Measurements from ENCODE around the gene GFRA3.

DNA sequence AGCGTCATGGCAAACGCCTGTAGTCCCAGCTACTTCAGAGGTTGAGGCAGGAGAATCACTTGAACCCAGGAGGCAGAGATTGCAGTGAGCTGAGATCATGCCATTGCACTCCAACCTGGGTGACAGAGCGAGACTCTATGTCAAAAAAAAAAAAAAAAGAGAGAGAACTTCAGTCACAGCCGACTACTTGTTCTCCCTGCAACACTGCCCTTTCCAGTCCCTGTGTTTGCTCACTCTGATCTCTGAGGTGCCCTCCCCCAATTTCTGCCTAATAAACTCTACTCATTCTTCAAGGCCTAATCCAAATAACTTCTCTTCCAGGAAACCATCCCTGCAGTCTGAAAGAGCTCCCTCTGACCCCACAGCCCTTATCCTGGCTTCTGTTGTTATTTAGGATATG lies 28.1 kb downstream of the GFRA3 start:
- TF ChIP-seq, protein P1, sequence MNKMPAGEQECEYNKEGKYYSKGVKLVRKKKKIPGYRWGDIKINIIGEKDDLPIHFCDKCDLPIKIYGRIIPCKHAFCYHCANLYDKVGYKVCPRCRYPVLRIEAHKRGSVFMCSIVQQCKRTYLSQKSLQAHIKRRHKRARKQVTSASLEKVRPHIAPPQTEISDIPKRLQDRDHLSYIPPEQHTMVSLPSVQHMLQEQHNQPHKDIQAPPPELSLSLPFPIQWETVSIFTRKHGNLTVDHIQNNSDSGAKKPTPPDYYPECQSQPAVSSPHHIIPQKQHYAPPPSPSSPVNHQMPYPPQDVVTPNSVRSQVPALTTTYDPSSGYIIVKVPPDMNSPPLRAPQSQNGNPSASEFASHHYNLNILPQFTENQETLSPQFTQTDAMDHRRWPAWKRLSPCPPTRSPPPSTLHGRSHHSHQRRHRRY (tag by site-specific recombination; IDR thresholded peaks at IDR 0.05), result no peak
- TF ChIP-seq ZBTB7A (tag by site-specific recombination; IDR thresholded peaks at IDR 0.05; ENCODE audit: low read depth), result no peak
- TF ChIP-seq, protein P2, sequence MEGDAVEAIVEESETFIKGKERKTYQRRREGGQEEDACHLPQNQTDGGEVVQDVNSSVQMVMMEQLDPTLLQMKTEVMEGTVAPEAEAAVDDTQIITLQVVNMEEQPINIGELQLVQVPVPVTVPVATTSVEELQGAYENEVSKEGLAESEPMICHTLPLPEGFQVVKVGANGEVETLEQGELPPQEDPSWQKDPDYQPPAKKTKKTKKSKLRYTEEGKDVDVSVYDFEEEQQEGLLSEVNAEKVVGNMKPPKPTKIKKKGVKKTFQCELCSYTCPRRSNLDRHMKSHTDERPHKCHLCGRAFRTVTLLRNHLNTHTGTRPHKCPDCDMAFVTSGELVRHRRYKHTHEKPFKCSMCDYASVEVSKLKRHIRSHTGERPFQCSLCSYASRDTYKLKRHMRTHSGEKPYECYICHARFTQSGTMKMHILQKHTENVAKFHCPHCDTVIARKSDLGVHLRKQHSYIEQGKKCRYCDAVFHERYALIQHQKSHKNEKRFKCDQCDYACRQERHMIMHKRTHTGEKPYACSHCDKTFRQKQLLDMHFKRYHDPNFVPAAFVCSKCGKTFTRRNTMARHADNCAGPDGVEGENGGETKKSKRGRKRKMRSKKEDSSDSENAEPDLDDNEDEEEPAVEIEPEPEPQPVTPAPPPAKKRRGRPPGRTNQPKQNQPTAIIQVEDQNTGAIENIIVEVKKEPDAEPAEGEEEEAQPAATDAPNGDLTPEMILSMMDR (tag by site-specific recombination; IDR thresholded peaks at IDR 0.05), result no peak
- TF ChIP-seq ZNF2 (tag by site-specific recombination; IDR thresholded peaks at IDR 0.05), result no peak
- TF ChIP-seq OSR2 (tag by site-specific recombination; IDR thresholded peaks at IDR 0.05), result no peak
- no peak for TF ChIP-seq ZNF121 (tag by site-specific recombination; IDR thresholded peaks at IDR 0.05)
- TF ChIP-seq ZIC2 (tag by site-specific recombination; IDR thresholded peaks at IDR 0.05), result no peak
- no peak for TF ChIP-seq ZFP37 (tag by site-specific recombination; IDR thresholded peaks at IDR 0.05)
- no peak for TF ChIP-seq ZBTB21 (tag by site-specific recombination; IDR thresholded peaks at IDR 0.05)
- TF ChIP-seq ZNF292 (tag by site-specific recombination; IDR thresholded peaks at IDR 0.05; ENCODE audit: borderline replicate concordance, low read depth), result no peak
- TF ChIP-seq ZBTB17 (tag by site-specific recombination; IDR thresholded peaks at IDR 0.05), result no peak
- no peak for TF ChIP-seq ZBTB1 (tag by site-specific recombination; IDR thresholded peaks at IDR 0.05)

Data from HEK293 (cell line).